Calu3 (cell line): ENCODE measurements around the gene TSPAN32. TPM values are rescaled to one million over a fixed set of nuclear protein-coding genes. Genes with fewer than 3 reads are reported as not detected.

Experiments used
- BruUV-seq: library from RNA; stranded (reverse); fragments of 400-500 nt; replicated peaks from 2 replicates; lab custom pipeline; 2021; lab: Mats Ljungman, UMichigan
- CTCF ChIA-PET: fragments of 300-600 bp; sonication (Branson Sonifier 250); formaldehyde crosslinking; loops from one replicate; lab custom pipeline; 2022; ENCODE audit warnings: antibody characterized with exemption; lab: Charles Lee
- DNase-seq: peaks from one replicate; pipeline ENCODE4 v3.0.0; 2022
- H3K27ac Mint-ChIP-seq: one replicate; pipeline ENCODE4 v1.8.0; 2022; ENCODE audit warnings: mixed read lengths; ENCODE audit not compliant: unreplicated experiment
- H3K27me3 Mint-ChIP-seq: one replicate; pipeline ENCODE4 v1.8.0; 2022; ENCODE audit warnings: mixed read lengths; ENCODE audit not compliant: unreplicated experiment
- H3K36me3 Mint-ChIP-seq: one replicate; pipeline ENCODE4 v1.8.0; 2022; ENCODE audit warnings: mild to moderate bottlenecking, moderate library complexity, mixed read lengths; ENCODE audit not compliant: insufficient read depth, unreplicated experiment
- H3K4me1 Mint-ChIP-seq: one replicate; pipeline ENCODE4 v1.8.0; 2022; ENCODE audit warnings: mild to moderate bottlenecking, low read depth, mixed read lengths; ENCODE audit not compliant: unreplicated experiment
- H3K4me3 Mint-ChIP-seq: one replicate; pipeline ENCODE4 v1.8.0; 2022; ENCODE audit warnings: mild to moderate bottlenecking, low read depth, moderate library complexity, mixed read lengths; ENCODE audit not compliant: unreplicated experiment
- H3K9me3 Mint-ChIP-seq: one replicate; pipeline ENCODE4 v1.8.0; 2022; ENCODE audit warnings: low read depth, mixed read lengths; ENCODE audit not compliant: unreplicated experiment
- CTCF ChIP-seq: fragments of 200-600 bp; IDR thresholded peaks from one replicate; pipeline ENCODE4 v1.8.0; 2022; ENCODE audit warnings: antibody characterized with exemption; ENCODE audit not compliant: unreplicated experiment
- intact Hi-C: fragments of 100-400 bp; cut with micrococcal nuclease; formaldehyde crosslinking; loops from one replicate; pipeline ENCODE4 v1.10.0; 2022; ENCODE audit not compliant: unreplicated experiment
- total RNA-seq: library from RNA; stranded (reverse); gene quantifications from 2 replicates; pipeline ENCODE4 v1.2.3, GENCODE V29; 2022

The TSPAN32 gene
- total RNA-seq, 1 experiment from 2014 or later: not detected

GRCh38 chr11:2258501-2259465, 43.0 kb upstream of the TSPAN32 start:
- H3K9me3 Mint-ChIP-seq: no peaks in the 10 kb centered on the region
- TF ChIP-seq CTCF: no peak
- no TSS peak for BruUV-seq
- H3K4me1 Mint-ChIP-seq: peaks cover 12% of the 10 kb centered on the region
- no peak overlapping the region for H3K4me3 Mint-ChIP-seq
- DNase-seq: no peak
- intact Hi-C loops: no loop called here
- H3K27ac Mint-ChIP-seq: no peak overlapping the region
- peaks cover 85% of the 10 kb centered on the region for H3K27me3 Mint-ChIP-seq
- CTCF ChIA-PET: no interaction called here
- H3K36me3 Mint-ChIP-seq: no peaks in the 10 kb centered on the region

GRCh38 chr11:2259466-2259830, 42.4 kb upstream of the TSPAN32 start:
- DNase-seq: no peak
- H3K9me3 Mint-ChIP-seq: no peaks in the 10 kb centered on the region
- H3K27me3 Mint-ChIP-seq: peaks cover 91% of the 10 kb centered on the region
- CTCF ChIA-PET: no interaction called here
- TF ChIP-seq CTCF: no peak
- intact Hi-C loops: no loop called here
- no peak overlapping the region for H3K4me3 Mint-ChIP-seq
- H3K4me1 Mint-ChIP-seq: peaks cover 12% of the 10 kb centered on the region
- BruUV-seq: no TSS peak
- no peak overlapping the region for H3K27ac Mint-ChIP-seq
- H3K36me3 Mint-ChIP-seq: no peaks in the 10 kb centered on the region

GRCh38 chr11:2259897-2260451, 41.8 kb upstream of the TSPAN32 start:
- Mint-ChIP-seq H3K27ac (no peak overlapping the region), H3K4me1 (peaks cover 12% of the 10 kb centered on the region), H3K27me3 (peaks cover 92% of the 10 kb centered on the region), H3K36me3 (no peaks in the 10 kb centered on the region), H3K4me3 (no peak overlapping the region), H3K9me3 (no peaks in the 10 kb centered on the region)
- DNase-seq: no peak
- BruUV-seq: no TSS peak
- CTCF ChIA-PET: no interaction called here
- no peak for TF ChIP-seq CTCF
- intact Hi-C loops: no loop called here

- no peaks in the 10 kb centered on the region for H3K9me3 Mint-ChIP-seq
- no TSS peak for BruUV-seq
- CTCF ChIA-PET: no interaction called here
- H3K4me3 Mint-ChIP-seq: no peak overlapping the region
- no peak for TF ChIP-seq CTCF
- no peak for DNase-seq
- H3K4me1 Mint-ChIP-seq: peaks cover 12% of the 10 kb centered on the region
- intact Hi-C loops: no loop called here
- H3K36me3 Mint-ChIP-seq: no peaks in the 10 kb centered on the region
- H3K27ac Mint-ChIP-seq: no peak overlapping the region
- peaks cover 92% of the 10 kb centered on the region for H3K27me3 Mint-ChIP-seq
Observed at GRCh38 chr11:2260491-2261364, 41.1 kb upstream of the TSPAN32 start.
